GM12878 (cell line): ENCODE results near the gene PI4K2A. TPM values are rescaled to one million over a fixed set of nuclear protein-coding genes. Genes with fewer than 3 reads are reported as not detected.

Experiments
- ATAC-seq: fragments of 200-7000 bp; cut with Tn5 transposase; 3 replicates; pipeline ENCODE4 v1.9.1; 2020; ENCODE audit warnings: mild to moderate bottlenecking, moderate library complexity
- BruUV-seq: library from RNA; stranded (reverse); fragments of 400-500 nt; replicated peaks from 2 replicates; lab custom pipeline; 2021; lab: Mats Ljungman, UMichigan
- CTCF ChIA-PET: fragments of 300-600 bp; sonication (Branson Sonifier 250); formaldehyde crosslinking; extraction: SDS; loops from one replicate; lab custom pipeline; 2021; ENCODE audit warnings: inconsistent platforms; lab: Yijun Ruan, JAX
- POLR2A ChIA-PET: fragments of 350-600 bp; formaldehyde crosslinking; extraction: SDS; loops from one replicate; lab custom pipeline; 2021; ENCODE audit warnings: inconsistent platforms; lab: Charles Lee
- RAD21 ChIA-PET: fragments of 300-600 bp; sonication (Branson Sonifier 250); formaldehyde crosslinking; loops from one replicate; lab custom pipeline; 2023; ENCODE audit warnings: antibody characterized with exemption; ENCODE audit not compliant: unreplicated experiment; lab: Charles Lee
- SMC1A ChIA-PET: fragments of 300-600 bp; sonication (Branson Sonifier 250); formaldehyde crosslinking; loops from one replicate; lab custom pipeline; 2023; ENCODE audit not compliant: unreplicated experiment, uncharacterized antibody; lab: Charles Lee
- DNase-seq: peaks from one replicate; pipeline ENCODE4 v3.0.0-alpha.2; 2011; ENCODE audit warnings: low read depth, low spot score
- FAIRE-seq: peaks from 3 replicates; lab custom pipeline; 2011; peaks lifted over from hg19 to GRCh38; lab: Jason Lieb, UNC
- H2AFZ ChIP-seq: 2 replicates; pipeline ENCODE4 v1.6.0; 2011; ENCODE audit warnings: low read depth, low read length, control low read depth; ENCODE audit not compliant: control insufficient read depth
- H3K27ac ChIP-seq: 2 replicates; pipeline ENCODE4 v1.5.1; 2011; ENCODE audit warnings: control low read depth; ENCODE audit not compliant: control insufficient read depth, insufficient read depth
- H3K27me3 ChIP-seq, 2 experiments: replicated peaks in 1 of 2; 2 replicates each; pipeline versions ENCODE4 v1.6.0 to v1.6.1; 2011; ENCODE audit warnings: low read length in 1 of 2; ENCODE audit not compliant: control insufficient read depth in 2 of 2, insufficient read depth in 2 of 2
- H3K36me3 ChIP-seq, 2 experiments: 2 replicates each; pipeline ENCODE4 v1.5.1; 2011; ENCODE audit warnings: low read length in 1 of 2; ENCODE audit not compliant: control insufficient read depth in 2 of 2, insufficient read depth in 2 of 2
- H3K4me1 ChIP-seq: 2 replicates; pipeline ENCODE4 v1.6.1; 2011; ENCODE audit warnings: mild to moderate bottlenecking, low read length, moderate library complexity, mixed read lengths; ENCODE audit not compliant: control insufficient read depth, insufficient read depth
- H3K4me2 ChIP-seq: 2 replicates; pipeline ENCODE4 v1.6.0; 2011; ENCODE audit warnings: control low read depth; ENCODE audit not compliant: control insufficient read depth, insufficient read depth
- H3K4me3 ChIP-seq: fragments of 200-600 bp; sonication (generic); 2 replicates; pipeline ENCODE4 v1.5.1; 2016
- H3K79me2 ChIP-seq: 2 replicates; pipeline ENCODE4 v1.6.0; 2011; ENCODE audit warnings: low read length; ENCODE audit not compliant: control insufficient read depth, insufficient read depth
- H3K9ac ChIP-seq: 2 replicates; pipeline ENCODE4 v1.8.0; 2011; ENCODE audit warnings: low read length, control low read depth, mixed read lengths; ENCODE audit not compliant: control insufficient read depth, insufficient read depth
- H3K9me3 ChIP-seq: replicated peaks from 3 replicates; pipeline ENCODE4 v1.5.1; 2011; ENCODE audit warnings: mild to moderate bottlenecking, low read length; ENCODE audit not compliant: control insufficient read depth, insufficient read depth
- H4K20me1 ChIP-seq: 2 replicates; pipeline ENCODE4 v1.6.0; 2011; ENCODE audit not compliant: control insufficient read depth, insufficient read depth
- CEBPZ ChIP-seq: fragments of 150-350 bp; IDR thresholded peaks from 2 replicates; pipeline ENCODE4 v1.6.1; 2016; ENCODE audit warnings: low read depth, low read length
- DPF2 ChIP-seq: fragments of 450-650 bp; IDR thresholded peaks from 2 replicates; pipeline ENCODE4 v1.6.1; 2017; ENCODE audit warnings: mild to moderate bottlenecking
- EED ChIP-seq: sonication (generic); IDR thresholded peaks from 2 replicates; pipeline ENCODE4 v1.6.1; 2016; ENCODE audit warnings: antibody characterized with exemption, low read depth
- GATAD2B ChIP-seq: fragments of 450-650 bp; conservative IDR thresholded peaks from 2 replicates; pipeline ENCODE4 v1.6.1; 2017; ENCODE audit warnings: low read depth, mild to moderate bottlenecking, moderate library complexity
- IKZF1 ChIP-seq: fragments of 450-650 bp; conservative IDR thresholded peaks from 2 replicates; pipeline ENCODE4 v1.6.1; 2017; ENCODE audit warnings: antibody characterized with exemption, mild to moderate bottlenecking
- IKZF2 ChIP-seq, 2 experiments: fragments of 450-650 bp; IDR thresholded peaks; 2 replicates each; pipeline ENCODE4 v1.6.1; 2017; ENCODE audit warnings: mild to moderate bottlenecking in 2 of 2, moderate library complexity in 2 of 2
- IRF4 ChIP-seq: IDR thresholded peaks from 2 replicates; pipeline ENCODE4 v1.6.1; 2011; ENCODE audit warnings: low read depth, low read length
- MTA2 ChIP-seq: fragments of 450-650 bp; IDR thresholded peaks from 2 replicates; pipeline ENCODE4 v1.6.1; 2016; ENCODE audit warnings: low read depth, mild to moderate bottlenecking, moderate library complexity
- MTA3 ChIP-seq: IDR thresholded peaks from 2 replicates; pipeline ENCODE4 v1.6.1; 2012; ENCODE audit warnings: low read length, inconsistent platforms, borderline replicate concordance
- NR2C2 ChIP-seq: IDR thresholded peaks from 2 replicates; pipeline ENCODE4 v1.6.1; 2011; ENCODE audit warnings: borderline replicate concordance, low read depth; ENCODE audit not compliant: control insufficient read depth, insufficient read length
- POLR2AphosphoS2 ChIP-seq: IDR thresholded peaks from 2 replicates; pipeline ENCODE4 v1.6.1; 2011; ENCODE audit warnings: low read depth, mild to moderate bottlenecking, low read length, improper control_type of control experiment, moderate library complexity
- SIX5 ChIP-seq: IDR thresholded peaks from 2 replicates; pipeline ENCODE4 v1.6.1; 2011; ENCODE audit warnings: mild to moderate bottlenecking, low read depth, low read length, moderate library complexity; ENCODE audit not compliant: severe bottlenecking
- SPI1 ChIP-seq: IDR thresholded peaks from 2 replicates; pipeline ENCODE4 v1.6.1; 2011; ENCODE audit warnings: low read depth, mild to moderate bottlenecking, low read length, moderate library complexity, borderline replicate concordance; ENCODE audit not compliant: insufficient read depth
- WGBS: methylation state at CpG from one replicate; pipeline ENCODE4 v1.1.6; 2016; ENCODE audit warnings: low lambda C conversion rate; ENCODE audit not compliant: insufficient replicate concordance, insufficient coverage; ENCODE audit errors: missing lambda C conversion rate; 5-methylcytosine and 5-hydroxymethylcytosine counted together
- in situ Hi-C: fragments of 300-500 bp; cut with MboI; formaldehyde crosslinking; loops from 9 replicates; pipeline ENCODE4 v1.14.3; 2018; ENCODE audit warnings: mixed read lengths
- intact Hi-C: fragments of 100-400 bp; cut with micrococcal nuclease; formaldehyde crosslinking; loops from one replicate; pipeline ENCODE4 v1.14.2; 2022; ENCODE audit not compliant: unreplicated experiment
- polyA plus RNA-seq, 11 experiments: library from polyadenylated mRNA; depleted of rRNA in 4 of 11; unstranded in 6 of 11; stranded (reverse) in 5 of 11; fragments of >200 nt; fragmentation: Nextera tagmentation in 4 of 11; fragmentation: Illumina TruSeq in 1 of 11; extraction: Ambion mirVana in 4 of 11; extraction: Trizol in 1 of 11; gene quantifications; 1 replicate in 1 of 11; 2 replicates in 10 of 11; pipeline versions ENCODE4 v1.2.1 to v1.2.3, GENCODE V29; 2011 to 2016; ENCODE audit warnings: inconsistent platforms in 2 of 11, missing spikeins in 2 of 11, low read depth in 1 of 11
- total RNA-seq, 4 experiments: library from RNA; depleted of rRNA in 3 of 4; stranded (reverse); fragments of >200 nt in 3 of 4; fragmentation: Illumina TruSeq in 1 of 4; extraction: Trizol in 1 of 4; gene quantifications; 2 replicates each; pipeline versions ENCODE4 v1.2.1 to v1.2.3, GENCODE V29; 2013 to 2021

PI4K2A gene
- total and polyA plus RNA-seq, 10 of the 15 experiments (the other 5 are each of a cell fraction or from before 2014, with no cell fraction given), result 1.5 to 14.5 (median 10.0) TPM

- TF ChIP-seq CEBPZ (no peak), POLR2AphosphoS2 (no peak)
Measured at GRCh38 chr10:97713826-97714400, 73.4 kb downstream of the PI4K2A start (continued).

- Histone ChIP-seq H3K4me3 (peak overlapping the region; percentile 74), H3K4me1 (peaks cover 3% of the 10 kb centered on the region; the same call in 1 of the 2 replicates), H3K9me3 (no peaks in the 10 kb centered on the region), H3K4me2 (peak overlapping the region; percentile 97), H4K20me1 (no peaks in the 10 kb centered on the region), H3K9ac (peak overlapping the region; percentile 54; the same call in 1 of the 2 replicates), H2AFZ (peak overlapping the region; percentile 96), H3K27ac (no peak overlapping the region), H3K79me2 (no peaks in the 10 kb centered on the region), H3K36me3 (no peaks in the 10 kb centered on the region), H3K27me3 (peaks cover 0 to 2% of the 10 kb centered on the region in 2 experiments; a peak in 1 of 4 replicates)
- peak; percentile 74 for ATAC-seq
- CTCF ChIA-PET, result interaction anchor here (1.0 to 14.9 kb wide), 4 partner anchors 12 to 38 kb away, joined by 3 to 416 read pairs (median 14); partner anchors contain the start of gene ZFYVE27
- in situ Hi-C loops, result no loop called here
- no peak for FAIRE-seq
- RAD21 ChIA-PET, result no interaction called here
- SMC1A ChIA-PET, result no interaction called here
- WGBS, result 12% methylated on average over 42 of the region's 74 CpGs
- peak; percentile 27; the same call in 1 of the 2 replicates for TF ChIP-seq SPI1
- TF ChIP-seq IRF4, result no peak
- TF ChIP-seq DPF2, result 0 out of 2 replicates have a peak, but pooled peaks have one; percentile 8
- TF ChIP-seq EED, result 0 out of 2 replicates have a peak, but pooled peaks have one; percentile 50
- no peak for TF ChIP-seq MTA2
- no peak for TF ChIP-seq SIX5
- peak; percentile 24 to 28; a peak in 2 of 4 replicates for TF ChIP-seq IKZF2 (IDR thresholded peaks at IDR 0.05)
- TF ChIP-seq IKZF1, result peak; percentile 92
- no peak for TF ChIP-seq NR2C2
- TF ChIP-seq MTA3, result no peak
- TF ChIP-seq GATAD2B, result 0 out of 2 replicates have a peak, but pooled peaks have one; percentile 42
- POLR2A ChIA-PET, result interaction anchor here (0.7 to 2.3 kb wide), 2 partner anchors 10 to 28 kb away, joined by 4 to 6 read pairs; partner anchors contain the start of gene AVPI1
- no peak for DNase-seq
- intact Hi-C loops, result no loop called here
- no TSS peak for BruUV-seq
Measured at GRCh38 chr10:97714401-97715258, 74.2 kb downstream of the PI4K2A start.
